Transverse colon (tissue), 4 donors: ENCODE measurements around the gene PLXNC1. TPM values are rescaled to one million over a fixed set of nuclear protein-coding genes. Genes with fewer than 3 reads are reported as not detected.

Experiments used
- DNase-seq: peaks from one replicate; pipeline ENCODE4 v3.0.0-alpha.2; 2019
- H3K27ac ChIP-seq, 4 donors: fragments of 200-600 bp; sonication (generic); 2 replicates each; pipeline ENCODE4 v1.5.1; 2016 to 2018; ENCODE audit warnings: inconsistent platforms in 4 of 4
- H3K27me3 ChIP-seq: fragments of 200-600 bp; sonication (generic); 2 replicates; pipeline ENCODE4 v1.5.1; 2017; ENCODE audit warnings: inconsistent platforms
- H3K36me3 ChIP-seq, 4 donors: fragments of 200-600 bp; sonication (generic); 2 replicates each; pipeline ENCODE4 v1.5.1; 2017 to 2019; ENCODE audit warnings: inconsistent platforms in 4 of 4
- H3K4me1 ChIP-seq, 4 donors: fragments of 200-600 bp; sonication (generic); 2 replicates each; pipeline ENCODE4 v1.5.1; 2017 to 2020; ENCODE audit warnings: inconsistent platforms in 4 of 4
- H3K4me3 ChIP-seq, 4 donors: fragments of 200-600 bp; sonication (generic); 1 replicate in 1 of 4; 2 replicates in 3 of 4; pipeline versions ENCODE4 v1.5.1 to v1.6.1; 2017 to 2019; ENCODE audit warnings: inconsistent platforms in 4 of 4
- H3K9me3 ChIP-seq, 2 donors: fragments of 200-600 bp; sonication (generic); 2 replicates each; pipeline ENCODE4 v1.5.1; 2017 to 2019; ENCODE audit warnings: inconsistent platforms in 2 of 2
- CTCF ChIP-seq, 5 experiments: fragments of 200-600 bp in 3 of 5; fragments of 450-650 bp in 2 of 5; sonication (generic) in 3 of 5; IDR thresholded peaks; 1 replicate in 2 of 5; 2 replicates in 3 of 5; pipeline ENCODE4 v1.5.1; 2016 to 2017; ENCODE audit warnings: antibody characterized with exemption in 5 of 5, inconsistent platforms in 3 of 5, mild to moderate bottlenecking in 2 of 5, moderate library complexity in 1 of 5
- EP300 ChIP-seq: sonication (generic); formaldehyde crosslinking; IDR thresholded peaks from one replicate; pipeline ENCODE4 v1.6.1; 2017; ENCODE audit warnings: antibody characterized with exemption, low read depth
- POLR2A ChIP-seq: fragments of 450-650 bp; IDR thresholded peaks from one replicate; pipeline ENCODE4 v1.6.1; 2016; ENCODE audit warnings: antibody characterized with exemption, mild to moderate bottlenecking, moderate library complexity
- POLR2AphosphoS5 ChIP-seq, 3 donors: sonication (generic); formaldehyde crosslinking; IDR thresholded peaks; one replicate each; pipeline ENCODE4 v1.6.1; 2016; ENCODE audit warnings: antibody characterized with exemption in 3 of 3
- WGBS, 2 donors: methylation state at CpG; one replicate each; pipeline ENCODE4 v1.1.5; 2018; ENCODE audit warnings: low coverage in 1 of 2; 5-methylcytosine and 5-hydroxymethylcytosine counted together
- in situ Hi-C, 4 donors: fragments of 200-750 bp; cut with MboI; loops; one replicate each; pipeline versions ENCODE4 v1.15.0 to v1.15.1; 2017; ENCODE audit warnings: low sequenced_read_pairs in 3 of 4, low pct_ligation_motif_present in 1 of 4, low pct_unique_long_range_greater_than_20kb in 1 of 4
- intact Hi-C: fragments of 100-400 bp; cut with DNase I; formaldehyde crosslinking; loops from one replicate; pipeline ENCODE4 v1.15.1; 2023; ENCODE audit warnings: low total_unique reads
- total RNA-seq, 4 donors: library from RNA; depleted of rRNA; stranded (reverse); fragments of >200 nt; gene quantifications; one replicate each; pipeline ENCODE4 v1.1.0, GENCODE V29; 2016

The PLXNC1 gene
- total RNA-seq, 4 donors from 2014 or later, result 3.3 to 12.7 (median 6.8) TPM

GRCh38 chr12:94272280-94272679, 123.9 kb downstream of the PLXNC1 start:
- no peak overlapping the region for H3K27ac ChIP-seq
- DNase-seq, result no peak
- intact Hi-C loops (no loop called here), in situ Hi-C loops (no loop called here)
- no peaks in the 10 kb centered on the region for H3K27me3 ChIP-seq
- TF ChIP-seq POLR2AphosphoS5 (IDR thresholded peaks at IDR 0.05) (no peak), POLR2A (no peak), EP300 (no peak), CTCF (IDR thresholded peaks at IDR 0.05) (no peak)
- no peaks in the 10 kb centered on the region for H3K36me3 ChIP-seq
- H3K9me3 ChIP-seq, result no peaks in the 10 kb centered on the region
- H3K4me3 ChIP-seq, result no peak overlapping the region
- no peaks in the 10 kb centered on the region for H3K4me1 ChIP-seq
- WGBS, 2 donors, result 85% methylated on average over 5 of the region's 5 CpGs; no CpG with 5 or more reads in 1 of the 2 donors

- DNase-seq, result no peak
- 94 to 95% methylated on average over 3 of the region's 3 CpGs for WGBS, 2 donors
- intact Hi-C loops, result no loop called here
These were observed 124.9 kb downstream of the PLXNC1 start for GRCh38 chr12:94273272-94273671.

GRCh38 chr12:94276725-94277124, 128.3 kb downstream of the PLXNC1 start:
- no peak overlapping the region for H3K27ac ChIP-seq
- TF ChIP-seq CTCF (IDR thresholded peaks at IDR 0.05), result no peak
- TF ChIP-seq POLR2A, result no peak
- no peak for TF ChIP-seq POLR2AphosphoS5 (IDR thresholded peaks at IDR 0.05)
- no peak for TF ChIP-seq EP300
- no peak for DNase-seq
- no peaks in the 10 kb centered on the region for H3K27me3 ChIP-seq
- H3K36me3 ChIP-seq, result no peaks in the 10 kb centered on the region
- WGBS, 2 donors, result 79 to 100% methylated on average over 2 to 6 of the region's 6 CpGs
- no peaks in the 10 kb centered on the region for H3K9me3 ChIP-seq
- H3K4me1 ChIP-seq, result no peaks in the 10 kb centered on the region
- H3K4me3 ChIP-seq, result no peak overlapping the region
- intact Hi-C loops, result no loop called here
- in situ Hi-C loops, result no loop called here

More at GRCh38 chr12:94273272-94273671, 124.9 kb downstream of the PLXNC1 start:
- Histone ChIP-seq H3K4me3 (no peak overlapping the region), H3K27ac (no peak overlapping the region), H3K36me3 (no peaks in the 10 kb centered on the region), H3K4me1 (no peaks in the 10 kb centered on the region), H3K27me3 (no peaks in the 10 kb centered on the region), H3K9me3 (no peaks in the 10 kb centered on the region)
- in situ Hi-C loops, result no loop called here
- TF ChIP-seq EP300, result no peak
- no peak for TF ChIP-seq POLR2A
- no peak for TF ChIP-seq CTCF (IDR thresholded peaks at IDR 0.05)
- no peak for TF ChIP-seq POLR2AphosphoS5 (IDR thresholded peaks at IDR 0.05)

GRCh38 chr12:94277426-94278000, 129.1 kb downstream of the PLXNC1 start:
- H3K36me3 ChIP-seq, result no peaks in the 10 kb centered on the region
- in situ Hi-C loops, result no loop called here
- no peak for DNase-seq
- H3K9me3 ChIP-seq, result no peaks in the 10 kb centered on the region
- H3K4me1 ChIP-seq, result peaks cover 0 to 7% (median 0%) of the 10 kb centered on the region in 4 donors
- no peak overlapping the region for H3K4me3 ChIP-seq
- H3K27me3 ChIP-seq, result no peaks in the 10 kb centered on the region
- H3K27ac ChIP-seq, result no peak overlapping the region
- intact Hi-C loops, result no loop called here
- no peak for TF ChIP-seq POLR2A
- TF ChIP-seq CTCF (IDR thresholded peaks at IDR 0.05), result no peak
- TF ChIP-seq EP300, result no peak
- TF ChIP-seq POLR2AphosphoS5 (IDR thresholded peaks at IDR 0.05), result no peak
- WGBS, 2 donors, result 80 to 84% methylated on average over 1 to 9 of the region's 9 CpGs
